GM12891 (cell line): ENCODE data around the gene ZNF614.

Experiments
- PAX5 ChIP-seq: IDR thresholded peaks from 2 replicates; pipeline ENCODE4 v1.6.1; 2011; ENCODE audit warnings: low read length, moderate library complexity, mild to moderate bottlenecking; ENCODE audit not compliant: insufficient read depth, severe bottlenecking
- POLR2A ChIP-seq: IDR thresholded peaks from 2 replicates; pipeline ENCODE4 v1.6.1; 2011; ENCODE audit warnings: low read depth, low read length, control low read depth
- POLR2AphosphoS5 ChIP-seq: IDR thresholded peaks from 2 replicates; pipeline ENCODE4 v1.6.1; 2011; ENCODE audit warnings: low read depth, low read length, control low read depth
- POU2F2 ChIP-seq: IDR thresholded peaks from 2 replicates; pipeline ENCODE4 v1.6.1; 2011; ENCODE audit warnings: low read depth, mild to moderate bottlenecking, control low read depth, low read length, moderate library complexity
- SPI1 ChIP-seq: IDR thresholded peaks from 2 replicates; pipeline ENCODE4 v1.6.1; 2011; ENCODE audit warnings: low read depth, low read length, control low read depth
- TAF1 ChIP-seq: IDR thresholded peaks from 2 replicates; pipeline ENCODE4 v1.6.1; 2011; ENCODE audit warnings: low read depth, low read length, control low read depth

- TF ChIP-seq TAF1 (no peak), POLR2A (no peak), POLR2AphosphoS5 (no peak), PAX5 (no peak), SPI1 (no peak), POU2F2 (no peak)
Measured at GRCh38 chr19:52065399-52065798, 37.2 kb upstream of the ZNF614 start.
